Pancreas (tissue), 10 donors: ENCODE data around the gene TTLL10. TPM values are rescaled to one million over a fixed set of nuclear protein-coding genes. Genes with fewer than 3 reads are reported as not detected.

ENCODE experiments used
- ATAC-seq, 4 donors: fragments of 200-7000 bp; cut with Tn5 transposase; one replicate each; pipeline versions ENCODE4 v1.8.0 to v1.9.1; 2020; ENCODE audit warnings: mild to moderate bottlenecking in 4 of 4, moderate library complexity in 4 of 4
- DNase-seq, 6 donors: peaks; one replicate each; pipeline ENCODE4 v3.0.0-alpha.2; 2020
- FAIRE-seq: peaks from 2 replicates; lab custom pipeline; 2012; peaks lifted over from hg19 to GRCh38; lab: Jason Lieb, UNC
- H3K27ac ChIP-seq, 4 donors: fragments of 200-600 bp; sonication (generic); 1 replicate in 3 of 4; 2 replicates in 1 of 4; pipeline versions ENCODE4 v1.5.0 to v1.8.0; 2020
- H3K27me3 ChIP-seq, 4 donors: fragments of 200-600 bp; one replicate each; pipeline ENCODE4 v1.8.0; 2021
- H3K36me3 ChIP-seq, 3 donors: fragments of 200-600 bp; sonication (generic) in 1 of 3; one replicate each; pipeline versions ENCODE4 v1.5.0 to v1.8.0; 2020 to 2021
- H3K4me1 ChIP-seq, 3 donors: fragments of 200-600 bp; one replicate each; pipeline ENCODE4 v1.8.0; 2021
- H3K4me3 ChIP-seq, 4 donors: fragments of 200-600 bp; sonication (generic) in 2 of 4; one replicate each; pipeline versions ENCODE4 v1.5.0 to v1.8.0; 2020 to 2021
- H3K9me3 ChIP-seq, 4 donors: fragments of 200-600 bp; one replicate each; pipeline ENCODE4 v1.8.0; 2021
- CTCF ChIP-seq, 4 donors: fragments of 200-600 bp; sonication (generic) in 3 of 4; IDR thresholded peaks; one replicate each; pipeline versions ENCODE4 v1.5.0 to v1.8.0; 2021; ENCODE audit warnings: antibody characterized with exemption in 4 of 4
- WGBS, 2 donors: extraction: QIAGEN DNeasy Blood & Tissue Kit; methylation state at CpG; one replicate each; pipeline ENCODE4 v1.1.7; 2013; 5-methylcytosine and 5-hydroxymethylcytosine counted together
- intact Hi-C, 3 donors: fragments of 100-400 bp; cut with DNase I; formaldehyde crosslinking; loops; one replicate each; pipeline versions ENCODE4 v1.11.1 to v1.14.2; 2022
- polyA plus RNA-seq, 2 donors: library from polyadenylated mRNA; stranded (reverse); fragments of 200-250 nt; gene quantifications; one replicate each; pipeline ENCODE4 v1.2.3, GENCODE V29; 2013
- total RNA-seq, 6 donors: library from RNA; stranded (reverse); fragmentation: NEBNext Ultra II Directional in 4 of 6; extraction: Animal tissue kit (Norgen Biotek cat#: 25700) in 4 of 6; gene quantifications; one replicate each; pipeline versions ENCODE4 v1.2.1 to v1.2.4, GENCODE V29; 2021 to 2023
- donor health status: healthy with polysubstance abuse.
- donor health status: DM: no; HTN: no; CAD: no; lungs with moderate emphysema.
- donor health status: DM: no; HTN: no; CAD: no.
- donor health status: control.
- donor health status: control.
- donor health status: Bipolar disorder and iron deficiency.
- donor health status: DM: yes; HTN: yes; CAD: no.
- donor health status: DM: no; HTN: no; CAD: no.
- donor health status: DM: no; HTN: no; CAD: no.
- donor health status: DM: yes; HTN: yes; CAD: no.

The TTLL10 gene
- total and polyA plus RNA-seq, 8 donors, result 0.20 to 1.6 (median 0.41) TPM; not detected in 1

DNA sequence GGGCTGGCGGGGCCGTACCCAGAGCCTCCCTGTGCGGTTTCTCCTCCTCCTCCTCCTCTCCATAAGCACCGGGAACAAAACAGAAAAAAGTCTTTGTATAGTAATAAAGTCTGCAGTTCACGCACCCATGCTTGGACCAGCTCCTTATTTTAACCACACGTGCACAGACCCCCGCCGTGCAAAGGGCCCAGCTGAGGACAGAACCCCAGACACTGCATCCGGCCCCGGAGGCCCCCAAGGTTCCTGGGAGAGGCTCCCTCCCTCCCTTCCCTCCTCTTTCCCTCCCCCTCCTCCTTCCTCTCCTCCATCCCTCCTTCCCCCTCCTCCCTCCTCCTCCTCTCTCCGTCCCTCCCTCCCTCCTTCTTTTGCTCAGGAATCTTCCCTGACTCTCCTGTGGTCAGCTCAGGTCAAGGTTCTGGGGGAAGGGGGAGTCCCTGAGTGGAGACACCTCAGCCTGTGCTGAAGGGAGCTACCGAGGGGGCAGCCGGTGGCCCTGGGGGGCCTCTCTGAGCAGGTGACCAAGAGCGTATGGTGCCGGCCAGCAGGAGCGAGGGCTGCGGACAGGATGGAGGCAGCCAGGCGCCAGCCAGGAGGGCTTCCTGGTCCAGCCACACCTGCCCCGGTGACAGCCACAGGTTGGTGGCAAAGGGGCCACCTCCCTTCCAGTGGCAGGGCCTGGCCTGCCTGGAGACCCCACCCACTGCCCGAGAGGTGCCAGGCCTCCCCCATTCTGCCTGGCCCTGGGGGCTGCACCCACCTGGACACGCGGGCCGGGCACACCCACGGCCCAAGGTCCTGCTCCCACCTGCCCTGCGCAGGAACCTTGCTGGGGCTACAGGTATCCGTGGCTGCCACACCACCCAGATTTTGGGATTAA lies 3.2 kb upstream of the TTLL10 start:
- TF ChIP-seq CTCF (IDR thresholded peaks at IDR 0.05), result no peak
- DNase-seq, result peak in 4 of 6 donors; percentile 7 to 72 (median 48)
- H3K27me3 ChIP-seq, result no peaks in the 10 kb centered on the region
- WGBS, 2 donors, result 77 to 84% methylated on average over 26 of the region's 26 CpGs
- no peak for ATAC-seq
- H3K27ac ChIP-seq, result no peak overlapping the region
- peaks cover 5 to 14% (median 6%) of the 10 kb centered on the region in 3 donors for H3K4me1 ChIP-seq
- intact Hi-C loops, result no loop called here
- H3K9me3 ChIP-seq, result no peaks in the 10 kb centered on the region
- FAIRE-seq, result no peak
- H3K4me3 ChIP-seq, result no peak overlapping the region
- H3K36me3 ChIP-seq, result no peaks in the 10 kb centered on the region

- no peak for ATAC-seq
- WGBS, 2 donors, result 79 to 80% methylated on average over 8 to 12 of the region's 12 CpGs
- intact Hi-C loops, result no loop called here
- no peak for TF ChIP-seq CTCF (IDR thresholded peaks at IDR 0.05)
- Histone ChIP-seq H3K27ac (no peak overlapping the region), H3K4me1 (peaks cover under 1 to 14% (median 5%) of the 10 kb centered on the region in 3 donors), H3K9me3 (no peaks in the 10 kb centered on the region), H3K27me3 (no peaks in the 10 kb centered on the region), H3K36me3 (no peaks in the 10 kb centered on the region), H3K4me3 (no peak overlapping the region)
- no peak for FAIRE-seq
- DNase-seq, result peak in 1 of 6 donors; percentile 62
Measured at GRCh38 chr1:1171161-1171545, 2.5 kb upstream of the TTLL10 start.

- H3K9me3 ChIP-seq, result no peaks in the 10 kb centered on the region
- WGBS, 2 donors, result 84% methylated on average over 24 to 33 of the region's 33 CpGs
- TF ChIP-seq CTCF (IDR thresholded peaks at IDR 0.05), result no peak
- peaks cover 0 to 10% (median 3%) of the 10 kb centered on the region in 3 donors for H3K4me1 ChIP-seq
- H3K4me3 ChIP-seq, result no peak overlapping the region
- DNase-seq (peak in 4 of 6 donors; percentile 3 to 74 (median 45)), FAIRE-seq (no peak), ATAC-seq (no peak)
- no peak overlapping the region for H3K27ac ChIP-seq
- H3K27me3 ChIP-seq, result no peaks in the 10 kb centered on the region
- H3K36me3 ChIP-seq, result no peaks in the 10 kb centered on the region
- intact Hi-C loops, result no loop called here
Measured at GRCh38 chr1:1171546-1172340, 1.9 kb upstream of the TTLL10 start.

DNA sequence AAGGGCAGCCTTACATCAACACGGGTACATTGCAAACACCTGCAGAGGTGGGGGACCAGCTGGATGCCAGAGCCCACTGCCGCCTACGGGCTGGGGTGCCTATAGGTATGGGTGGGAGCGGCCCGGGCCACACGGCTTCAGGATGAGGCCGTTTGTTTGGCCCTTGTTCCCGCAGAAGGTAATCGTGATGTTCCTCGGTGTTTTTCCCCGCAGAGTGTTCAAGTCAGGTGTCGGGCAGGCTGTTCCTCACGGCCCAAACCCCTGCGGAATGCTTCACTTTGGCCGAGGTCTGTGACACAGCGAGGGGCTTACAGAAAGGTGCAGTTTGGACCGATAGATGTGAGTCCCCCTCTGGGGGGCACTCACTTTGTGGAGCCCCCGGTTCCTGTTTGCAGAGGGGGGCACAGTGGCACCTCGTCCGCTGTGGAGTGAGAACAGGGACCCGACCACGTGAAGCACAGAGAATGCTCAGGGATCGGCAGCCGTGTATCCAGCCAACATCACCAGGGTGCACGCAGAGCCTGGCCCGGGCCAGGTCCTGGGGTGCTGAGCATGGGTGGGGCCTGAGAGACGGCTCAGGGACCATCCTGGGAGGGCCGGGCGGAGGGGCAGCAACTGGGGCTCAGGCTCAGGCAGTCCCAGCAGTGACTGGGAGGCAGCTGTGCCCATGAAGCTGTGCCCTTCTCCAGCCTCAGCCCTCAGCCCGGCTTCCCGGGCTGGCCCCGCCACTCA lies 453 bp upstream of the TTLL10 start:
- Histone ChIP-seq H3K27ac (no peak overlapping the region), H3K4me1 (no peaks in the 10 kb centered on the region), H3K27me3 (no peaks in the 10 kb centered on the region), H3K36me3 (no peaks in the 10 kb centered on the region), H3K4me3 (no peak overlapping the region), H3K9me3 (no peaks in the 10 kb centered on the region)
- no peak for ATAC-seq
- FAIRE-seq, result no peak
- 79 to 88% methylated on average over 29 to 32 of the region's 32 CpGs for WGBS, 2 donors
- no peak for TF ChIP-seq CTCF (IDR thresholded peaks at IDR 0.05)
- intact Hi-C loops, result no loop called here
- DNase-seq, result peak in 3 of 6 donors; percentile 11 to 70 (median 48)
